ENCODE measurements around the gene TSPAN12. TPM values are rescaled to one million over a fixed set of nuclear protein-coding genes. Genes with fewer than 3 reads are reported as not detected.

TSPAN12 gene
- total RNA-seq, 4 donors from 2014 or later, result 1.3 to 4.6 (median 3.3) TPM

DNA sequence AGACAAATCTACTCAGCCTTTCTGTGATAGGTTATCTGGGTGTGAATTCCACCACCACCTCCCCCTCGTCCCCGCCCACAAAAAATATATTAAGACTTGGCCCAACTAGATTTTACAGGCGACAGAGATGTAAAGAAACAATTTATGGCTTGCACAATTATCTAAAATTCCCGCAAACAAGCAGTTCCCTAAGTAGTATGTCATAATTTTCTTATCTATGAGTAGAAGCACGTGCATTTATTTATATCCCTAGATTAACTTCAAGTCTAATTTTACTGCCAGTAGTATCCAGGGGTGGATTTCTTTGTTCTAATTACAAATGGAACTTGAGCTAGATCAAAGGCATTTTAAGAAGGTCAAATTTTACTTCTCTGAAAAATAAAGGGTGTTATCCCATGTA lies 1.7 kb downstream of the TSPAN12 start:
- H3K4me3 ChIP-seq (ENCODE audit: low read depth, poor library complexity, severe bottlenecking), result no peak overlapping the region
- 70 to 72% methylated on average over 5 of the region's 5 CpGs for WGBS, 2 donors
- no peak for DNase-seq (ENCODE audit: low spot score in 2 of 2)
- no peak for TF ChIP-seq POLR2A (IDR thresholded peaks at IDR 0.05)
- TF ChIP-seq, protein P1, sequence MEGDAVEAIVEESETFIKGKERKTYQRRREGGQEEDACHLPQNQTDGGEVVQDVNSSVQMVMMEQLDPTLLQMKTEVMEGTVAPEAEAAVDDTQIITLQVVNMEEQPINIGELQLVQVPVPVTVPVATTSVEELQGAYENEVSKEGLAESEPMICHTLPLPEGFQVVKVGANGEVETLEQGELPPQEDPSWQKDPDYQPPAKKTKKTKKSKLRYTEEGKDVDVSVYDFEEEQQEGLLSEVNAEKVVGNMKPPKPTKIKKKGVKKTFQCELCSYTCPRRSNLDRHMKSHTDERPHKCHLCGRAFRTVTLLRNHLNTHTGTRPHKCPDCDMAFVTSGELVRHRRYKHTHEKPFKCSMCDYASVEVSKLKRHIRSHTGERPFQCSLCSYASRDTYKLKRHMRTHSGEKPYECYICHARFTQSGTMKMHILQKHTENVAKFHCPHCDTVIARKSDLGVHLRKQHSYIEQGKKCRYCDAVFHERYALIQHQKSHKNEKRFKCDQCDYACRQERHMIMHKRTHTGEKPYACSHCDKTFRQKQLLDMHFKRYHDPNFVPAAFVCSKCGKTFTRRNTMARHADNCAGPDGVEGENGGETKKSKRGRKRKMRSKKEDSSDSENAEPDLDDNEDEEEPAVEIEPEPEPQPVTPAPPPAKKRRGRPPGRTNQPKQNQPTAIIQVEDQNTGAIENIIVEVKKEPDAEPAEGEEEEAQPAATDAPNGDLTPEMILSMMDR (IDR thresholded peaks at IDR 0.05), result no peak
- intact Hi-C loops (cut with DNase I; ENCODE audit: low total_unique reads), result no loop called here

DNA sequence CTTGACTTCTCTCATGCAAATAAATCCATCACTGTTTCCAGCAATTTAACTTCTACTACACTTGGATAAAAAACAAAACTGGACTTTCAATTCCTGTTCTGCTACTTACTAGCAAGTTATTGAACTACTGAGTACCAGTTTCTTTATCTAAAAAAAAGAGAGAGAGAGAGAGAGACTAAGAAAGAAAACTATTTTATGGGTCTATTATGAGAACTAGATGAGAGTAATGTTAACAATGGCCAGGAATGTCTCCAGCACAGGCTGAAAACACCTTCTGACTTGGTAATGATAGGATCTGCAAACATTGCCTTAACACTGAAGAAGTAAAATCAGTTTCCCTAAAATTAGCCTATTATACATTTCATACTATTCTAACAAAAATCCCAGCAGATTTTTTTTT lies 5.2 kb downstream of the TSPAN12 start:
- intact Hi-C loops (cut with DNase I; ENCODE audit: low total_unique reads), result no loop called here
- no peak for TF ChIP-seq POLR2A (IDR thresholded peaks at IDR 0.05)
- TF ChIP-seq, protein P1 (IDR thresholded peaks at IDR 0.05), result no peak
- no peak overlapping the region for H3K4me3 ChIP-seq (ENCODE audit: low read depth, poor library complexity, severe bottlenecking)
- DNase-seq (ENCODE audit: low spot score in 2 of 2), result no peak

DNA sequence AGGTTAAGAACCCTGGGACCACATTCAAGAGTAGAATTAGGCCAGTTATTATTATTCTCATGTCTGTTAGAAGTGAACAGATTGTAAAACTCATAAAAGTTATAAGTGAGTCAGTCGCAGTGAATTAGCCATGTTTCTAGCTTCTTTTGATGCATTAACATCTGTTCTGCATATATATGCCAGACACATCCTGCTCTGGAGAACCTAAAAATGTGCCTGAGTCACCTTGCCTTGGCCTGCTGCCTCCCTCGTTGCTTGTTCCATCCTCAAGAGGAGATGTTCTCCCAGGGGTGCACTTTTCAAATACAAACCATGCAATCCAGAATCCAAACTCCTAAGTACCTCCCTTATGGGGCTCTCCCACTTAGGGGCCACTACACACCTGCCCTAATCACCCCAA lies 14.8 kb downstream of the TSPAN12 start:
- H3K4me3 ChIP-seq (ENCODE audit: low read depth, poor library complexity, severe bottlenecking), result no peak overlapping the region
- intact Hi-C loops (cut with DNase I; ENCODE audit: low total_unique reads), result no loop called here
- no peak for TF ChIP-seq POLR2A (IDR thresholded peaks at IDR 0.05)
- TF ChIP-seq, protein P1 (IDR thresholded peaks at IDR 0.05), result no peak
- 54 to 62% methylated on average over 2 of the region's 2 CpGs for WGBS, 2 donors
- DNase-seq (ENCODE audit: low spot score in 2 of 2), result no peak

DNA sequence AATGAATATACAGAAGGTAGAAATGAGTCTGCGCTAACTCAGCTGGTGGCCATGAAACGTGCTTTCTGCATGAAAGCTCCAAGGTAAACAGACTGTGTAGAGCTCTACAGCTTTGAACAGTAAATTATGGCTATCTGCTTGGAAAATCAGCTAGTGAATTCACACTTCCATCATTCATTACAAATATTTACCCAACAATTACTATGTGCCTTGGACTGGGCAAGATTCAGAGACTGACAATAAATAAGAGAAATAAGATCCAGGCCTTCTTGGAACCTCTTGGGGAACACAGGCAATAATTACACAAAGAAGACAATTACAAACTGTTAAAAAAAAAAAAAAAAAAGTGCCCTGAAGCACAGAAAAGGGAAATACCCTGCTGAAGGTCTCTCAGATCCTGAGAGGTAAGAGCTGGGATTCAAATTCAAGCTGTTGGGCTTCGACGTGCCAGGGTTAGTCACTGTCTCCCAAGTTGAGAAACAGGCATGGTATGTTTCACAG lies 15.8 kb downstream of the TSPAN12 start:
- intact Hi-C loops (cut with DNase I; ENCODE audit: low total_unique reads), result no loop called here
- no peak for DNase-seq (ENCODE audit: low spot score in 2 of 2)
- 71 to 82% methylated on average over 4 of the region's 4 CpGs for WGBS, 2 donors
- H3K4me3 ChIP-seq (ENCODE audit: low read depth, poor library complexity, severe bottlenecking), result no peak overlapping the region
- TF ChIP-seq, protein P1 (IDR thresholded peaks at IDR 0.05), result no peak
- no peak for TF ChIP-seq POLR2A (IDR thresholded peaks at IDR 0.05)

DNA sequence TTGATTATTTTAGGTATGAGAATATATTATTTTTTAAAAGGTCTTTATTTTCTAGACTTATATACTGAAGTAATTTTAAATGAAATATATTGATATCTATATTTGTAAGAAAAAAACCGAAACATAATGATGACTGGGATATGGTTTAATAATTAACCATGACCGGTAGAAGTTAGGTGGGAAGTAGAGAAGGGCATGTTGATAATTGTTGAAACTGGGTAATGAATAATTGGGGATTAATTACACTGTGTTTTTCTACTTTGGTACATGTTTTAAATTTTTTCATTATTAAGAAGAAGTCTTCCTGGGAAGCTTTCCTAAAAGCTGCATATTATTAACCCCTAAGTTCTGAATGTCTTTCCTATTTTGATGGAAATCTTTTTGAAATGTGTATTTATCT lies 16.3 kb downstream of the TSPAN12 start:
- intact Hi-C loops (cut with DNase I; ENCODE audit: low total_unique reads), result no loop called here
- WGBS, 2 donors, result 88 to 90% methylated on average over 2 of the region's 2 CpGs
- TF ChIP-seq POLR2A (IDR thresholded peaks at IDR 0.05), result no peak
- TF ChIP-seq, protein P1 (IDR thresholded peaks at IDR 0.05), result no peak
- no peak for DNase-seq (ENCODE audit: low spot score in 2 of 2)
- no peak overlapping the region for H3K4me3 ChIP-seq (ENCODE audit: low read depth, poor library complexity, severe bottlenecking)

DNA sequence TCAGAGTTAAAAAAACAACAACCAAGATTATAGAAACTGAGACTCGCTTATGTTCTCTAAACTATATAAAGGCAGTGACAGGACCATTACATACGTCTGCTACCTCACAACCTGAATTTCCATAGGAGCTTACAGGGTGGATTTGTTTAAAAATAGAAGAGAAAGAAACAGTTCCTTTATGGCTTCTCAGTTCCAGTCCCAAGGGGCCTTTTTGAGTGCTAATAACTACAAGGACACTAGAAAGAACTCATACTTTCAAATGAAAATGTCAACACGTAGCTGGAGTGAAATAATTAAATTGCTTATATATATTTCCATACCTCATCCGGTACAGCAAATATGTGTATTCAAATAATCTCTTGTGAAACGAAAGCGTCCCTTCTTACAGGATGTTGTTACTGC lies 19.7 kb downstream of the TSPAN12 start:
- no peak for DNase-seq (ENCODE audit: low spot score in 2 of 2)
- no peak for TF ChIP-seq POLR2A (IDR thresholded peaks at IDR 0.05)
- TF ChIP-seq, protein P1 (IDR thresholded peaks at IDR 0.05), result no peak
- no peak overlapping the region for H3K4me3 ChIP-seq (ENCODE audit: low read depth, poor library complexity, severe bottlenecking)
- intact Hi-C loops (cut with DNase I; ENCODE audit: low total_unique reads), result no loop called here
- 81 to 83% methylated on average over 6 of the region's 6 CpGs for WGBS, 2 donors
